Sigmoid colon (tissue), 7 donors: ENCODE data around the gene FILIP1. TPM values are rescaled to one million over a fixed set of nuclear protein-coding genes. Genes with fewer than 3 reads are reported as not detected.

Experiments used
- DNase-seq: peaks from one replicate; pipeline ENCODE4 v3.0.0-alpha.2; 2019
- H3K27ac ChIP-seq, 4 donors: fragments of 200-600 bp; sonication (generic); one replicate each; pipeline ENCODE4 v1.5.1; 2016 to 2019; ENCODE audit warnings: mild to moderate bottlenecking in 1 of 4
- H3K27me3 ChIP-seq, 3 donors: fragments of 200-600 bp; sonication (generic); one replicate each; pipeline ENCODE4 v1.5.1; 2019; ENCODE audit warnings: mild to moderate bottlenecking in 1 of 3
- H3K36me3 ChIP-seq, 4 donors: fragments of 200-600 bp; sonication (generic); one replicate each; pipeline ENCODE4 v1.5.1; 2016 to 2019
- H3K4me1 ChIP-seq, 4 donors: fragments of 200-600 bp; sonication (generic); one replicate each; pipeline ENCODE4 v1.5.1; 2017 to 2019
- H3K4me3 ChIP-seq, 4 donors: fragments of 200-600 bp; sonication (generic); one replicate each; pipeline ENCODE4 v1.5.1; 2017 to 2019; ENCODE audit warnings: mild to moderate bottlenecking in 2 of 4, moderate library complexity in 1 of 4
- H3K9me3 ChIP-seq, 4 donors: fragments of 200-600 bp in 3 of 4; sonication (generic) in 3 of 4; one replicate each; pipeline versions ENCODE4 v1.5.1 to v1.6.1; 2013 to 2019
- CTCF ChIP-seq, 4 experiments: fragments of 450-650 bp in 3 of 4; fragments of 200-600 bp in 1 of 4; IDR thresholded peaks; one replicate each; pipeline ENCODE4 v1.5.1; 2016 to 2019; ENCODE audit warnings: antibody characterized with exemption in 4 of 4, mild to moderate bottlenecking in 3 of 4, moderate library complexity in 2 of 4
- EP300 ChIP-seq, 4 donors: sonication (generic); formaldehyde crosslinking; IDR thresholded peaks; one replicate each; pipeline ENCODE4 v1.6.1; 2017; ENCODE audit warnings: antibody characterized with exemption in 4 of 4
- POLR2A ChIP-seq, 2 donors: fragments of 450-650 bp; IDR thresholded peaks; one replicate each; pipeline ENCODE4 v1.6.1; 2016; ENCODE audit warnings: antibody characterized with exemption in 2 of 2, mild to moderate bottlenecking in 2 of 2, moderate library complexity in 2 of 2
- POLR2AphosphoS5 ChIP-seq, 4 donors: sonication (generic); formaldehyde crosslinking; IDR thresholded peaks; one replicate each; pipeline ENCODE4 v1.6.1; 2017; ENCODE audit warnings: antibody characterized with exemption in 4 of 4
- WGBS, 2 donors: extraction: QIAGEN DNeasy Blood & Tissue Kit; methylation state at CpG; one replicate each; pipeline ENCODE4 v1.1.7; 2013; 5-methylcytosine and 5-hydroxymethylcytosine counted together
- intact Hi-C: fragments of 100-400 bp; cut with DNase I; formaldehyde crosslinking; loops from one replicate; pipeline ENCODE4 v1.15.1; 2023
- polyA plus RNA-seq, 3 donors: library from polyadenylated mRNA; stranded (reverse); fragments of 200-250 nt; gene quantifications; one replicate each; pipeline ENCODE4 v1.2.3, GENCODE V29; 2013
- total RNA-seq, 4 donors: library from RNA; depleted of rRNA; stranded (reverse); fragments of >200 nt; gene quantifications; one replicate each; pipeline ENCODE4 v1.1.0, GENCODE V29; 2016
- donor health status: healthy with polysubstance abuse.
- donor health status: Bipolar disorder and iron deficiency.
- donor health status: healthy.

FILIP1 gene
- total and polyA plus RNA-seq, 7 donors: 0.46 to 72.8 (median 47.1) TPM

- peaks cover 0 to 78% (median 55%) of the 10 kb centered on the region in 4 donors for H3K4me1 ChIP-seq
- 91 to 93% methylated on average over 5 of the region's 5 CpGs for WGBS, 2 donors
- peak overlapping the region in 3 of 4 donors; percentile 20 to 86 (median 82) for H3K27ac ChIP-seq
- intact Hi-C loops: no loop called here
- TF ChIP-seq POLR2A (IDR thresholded peaks at IDR 0.05) (no peak), EP300 (IDR thresholded peaks at IDR 0.05) (no peak), CTCF (IDR thresholded peaks at IDR 0.05) (no peak), POLR2AphosphoS5 (IDR thresholded peaks at IDR 0.05) (no peak)
- no peak for DNase-seq
- H3K4me3 ChIP-seq: no peak overlapping the region
- H3K36me3 ChIP-seq: no peaks in the 10 kb centered on the region
- H3K27me3 ChIP-seq: no peaks in the 10 kb centered on the region
- H3K9me3 ChIP-seq: no peaks in the 10 kb centered on the region
Measured at GRCh38 chr6:75463061-75463460, 30.5 kb downstream of the FILIP1 start.

- intact Hi-C loops: no loop called here
- TF ChIP-seq EP300 (IDR thresholded peaks at IDR 0.05): no peak
- TF ChIP-seq CTCF (IDR thresholded peaks at IDR 0.05): no peak
- TF ChIP-seq POLR2A (IDR thresholded peaks at IDR 0.05): no peak
- TF ChIP-seq POLR2AphosphoS5 (IDR thresholded peaks at IDR 0.05): no peak
- Histone ChIP-seq H3K4me3 (no peak overlapping the region), H3K27ac (peak overlapping the region; percentile 69 to 86 (median 76)), H3K27me3 (no peaks in the 10 kb centered on the region), H3K36me3 (no peaks in the 10 kb centered on the region), H3K4me1 (peaks cover 0 to 59% (median 38%) of the 10 kb centered on the region in 4 donors), H3K9me3 (no peaks in the 10 kb centered on the region)
- DNase-seq: no peak
- WGBS, 2 donors: 10 to 38% methylated on average over 2 of the region's 2 CpGs
Measured at GRCh38 chr6:75460681-75461080, 32.9 kb downstream of the FILIP1 start.

GRCh38 chr6:75458895-75459294, 34.7 kb downstream of the FILIP1 start:
- 60 to 73% methylated on average over 4 of the region's 4 CpGs for WGBS, 2 donors
- peaks cover 0 to 49% (median 30%) of the 10 kb centered on the region in 4 donors for H3K4me1 ChIP-seq
- H3K4me3 ChIP-seq: no peak overlapping the region
- TF ChIP-seq EP300 (IDR thresholded peaks at IDR 0.05) (peak; percentile 19 to 80 (median 40)), CTCF (IDR thresholded peaks at IDR 0.05) (no peak), POLR2A (IDR thresholded peaks at IDR 0.05) (no peak), POLR2AphosphoS5 (IDR thresholded peaks at IDR 0.05) (peak; percentile 44 to 74 (median 65))
- H3K27me3 ChIP-seq: no peaks in the 10 kb centered on the region
- peak overlapping the region; percentile 69 to 86 (median 76) for H3K27ac ChIP-seq
- H3K36me3 ChIP-seq: no peaks in the 10 kb centered on the region
- intact Hi-C loops: no loop called here
- DNase-seq: peak; percentile 79
- H3K9me3 ChIP-seq: no peaks in the 10 kb centered on the region

- Histone ChIP-seq H3K36me3 (no peaks in the 10 kb centered on the region), H3K4me3 (no peak overlapping the region), H3K27me3 (no peaks in the 10 kb centered on the region), H3K27ac (no peak overlapping the region), H3K4me1 (peaks cover 0 to 18% (median 11%) of the 10 kb centered on the region in 4 donors), H3K9me3 (no peaks in the 10 kb centered on the region)
- no peak for TF ChIP-seq EP300 (IDR thresholded peaks at IDR 0.05)
- no peak for TF ChIP-seq CTCF (IDR thresholded peaks at IDR 0.05)
- TF ChIP-seq POLR2AphosphoS5 (IDR thresholded peaks at IDR 0.05): no peak
- no peak for TF ChIP-seq POLR2A (IDR thresholded peaks at IDR 0.05)
- intact Hi-C loops: no loop called here
- DNase-seq: no peak
- 91 to 95% methylated on average over 3 of the region's 3 CpGs for WGBS, 2 donors
Measured at GRCh38 chr6:75450903-75451302, 42.7 kb downstream of the FILIP1 start.

GRCh38 chr6:75449630-75450206, 43.9 kb downstream of the FILIP1 start:
- DNase-seq: no peak
- Histone ChIP-seq H3K9me3 (no peaks in the 10 kb centered on the region), H3K4me1 (peaks cover 0 to 27% (median 21%) of the 10 kb centered on the region in 4 donors), H3K36me3 (no peaks in the 10 kb centered on the region), H3K4me3 (no peak overlapping the region), H3K27me3 (no peaks in the 10 kb centered on the region), H3K27ac (peak overlapping the region in 2 of 4 donors; percentile 19)
- intact Hi-C loops: no loop called here
- TF ChIP-seq POLR2AphosphoS5 (IDR thresholded peaks at IDR 0.05): no peak
- TF ChIP-seq CTCF (IDR thresholded peaks at IDR 0.05): no peak
- WGBS, 2 donors: 93 to 95% methylated on average over 5 of the region's 5 CpGs
